Heart right ventricle (tissue), 16 donors: ENCODE data around the gene FZR1. TPM values are rescaled to one million over a fixed set of nuclear protein-coding genes. Genes with fewer than 3 reads are reported as not detected.

ENCODE experiments used
- ATAC-seq, 8 donors: fragments of 200-7000 bp; cut with Tn5 transposase; one replicate each; pipeline ENCODE4 v1.9.1; 2020; ENCODE audit warnings: mild to moderate bottlenecking in 8 of 8, moderate library complexity in 8 of 8, moderate number of reproducible peaks in 1 of 8
- DNase-seq, 2 donors: peaks; one replicate each; pipeline ENCODE4 v3.0.0-alpha.2; 2020
- H3K27ac ChIP-seq, 10 donors: fragments of 200-600 bp; sonication (generic) in 2 of 10; one replicate each; pipeline versions ENCODE4 v1.5.0 to v1.8.0; 2020 to 2022; ENCODE audit warnings: mild to moderate bottlenecking in 3 of 10
- H3K27me3 ChIP-seq, 7 donors: fragments of 200-600 bp; one replicate each; pipeline ENCODE4 v1.8.0; 2021 to 2022; ENCODE audit warnings: mild to moderate bottlenecking in 2 of 7
- H3K36me3 ChIP-seq, 9 donors: fragments of 200-600 bp; sonication (generic) in 1 of 9; one replicate each; pipeline versions ENCODE4 v1.5.0 to v1.8.0; 2020 to 2022; ENCODE audit warnings: mild to moderate bottlenecking in 2 of 9
- H3K4me1 ChIP-seq, 9 donors: fragments of 200-600 bp; sonication (generic) in 1 of 9; one replicate each; pipeline versions ENCODE4 v1.5.0 to v1.8.0; 2020 to 2022; ENCODE audit warnings: mild to moderate bottlenecking in 4 of 9
- H3K4me3 ChIP-seq, 10 donors: fragments of 200-600 bp; sonication (generic) in 2 of 10; one replicate each; pipeline versions ENCODE4 v1.5.0 to v1.8.0; 2020 to 2022; ENCODE audit warnings: mild to moderate bottlenecking in 7 of 10, moderate library complexity in 2 of 10
- H3K9me3 ChIP-seq, 11 donors: fragments of 200-600 bp in 10 of 11; sonication (generic) in 2 of 11; one replicate each; pipeline versions ENCODE4 v1.5.0 to v1.8.0; 2013 to 2022; ENCODE audit warnings: mild to moderate bottlenecking in 2 of 11, control low read depth in 1 of 11, moderate library complexity in 1 of 11
- CTCF ChIP-seq, 9 donors: fragments of 200-600 bp; sonication (generic) in 2 of 9; IDR thresholded peaks; one replicate each; pipeline versions ENCODE4 v1.5.0 to v1.8.0; 2021 to 2022; ENCODE audit warnings: antibody characterized with exemption in 9 of 9, mild to moderate bottlenecking in 5 of 9, moderate library complexity in 1 of 9
- WGBS, 2 donors: extraction: QIAGEN DNeasy Blood & Tissue Kit; methylation state at CpG; one replicate each; pipeline ENCODE4 v1.1.7; 2013; ENCODE audit warnings: inconsistent platforms in 1 of 2; 5-methylcytosine and 5-hydroxymethylcytosine counted together
- intact Hi-C, 10 donors: fragments of 100-400 bp; cut with DNase I; formaldehyde crosslinking; loops; one replicate each; pipeline versions ENCODE4 v1.11.1 to v1.14.2; 2022
- polyA plus RNA-seq, 2 donors: library from polyadenylated mRNA; stranded (reverse); fragments of 200-250 nt; gene quantifications; one replicate each; pipeline ENCODE4 v1.2.3, GENCODE V29; 2013
- total RNA-seq, 10 donors: library from RNA; stranded (reverse); fragmentation: NEBNext Ultra II Directional in 3 of 10; extraction: Animal tissue kit (Norgen Biotek cat#: 25700) in 3 of 10; gene quantifications; one replicate each; pipeline versions ENCODE4 v1.2.1 to v1.2.4, GENCODE V29; 2021 to 2023
- donor health status: Arrhythmogenic right ventricular cardiomyopathy.
- donor health status: ischemic (EF 13 %, LVEDD 7.1; RV severe dilation, severe dysfunction).
- donor health status: healthy with polysubstance abuse.
- donor health status: DM: no; HTN: yes; CAD: no.
- donor health status: DM: no; HTN: no; CAD: no.
- donor health status: ischemic (EF 25% LVEDD 6.9; RV normal size, moderate dysfunction).
- donor health status: ischemic (EF 25% LVEDD 5.7; RV mildly dilated, moderate dysfunction).
- donor health status: healthy.
- donor health status: DM: yes; HTN: yes; CAD: no.
- donor health status: Ischemic cardiomyopathy.
- donor health status: ischemic (EF 35%, LVEDD 5.7; RV mildly dilated, moderate dysfunction).
- donor health status: nonischemic (EF 11% LVEDD 7.7; RV severe dilation, severe dysfunction).
- donor health status: DM: yes; HTN: yes; CAD: no.
- donor health status: PGD.
- donor health status: ischemic (EF 29% LVEDD 5.4; RV normal size, mild dysfunction).
- donor health status: nonischemic (EF 23%, LVEDD 6.1; RV moderate dilation, normal function).

Gene FZR1
- total and polyA plus RNA-seq, 12 donors = 13.5 to 30.8 (median 24.7) TPM

- peak in 1 of 2 donors; percentile 31 for DNase-seq
- peak in 7 of 8 donors; percentile 7 to 84 (median 46) for ATAC-seq
- Histone ChIP-seq H3K36me3 (peaks cover 0 to 28% (median 14%) of the 10 kb centered on the region in 9 donors), H3K9me3 (no peaks in the 10 kb centered on the region), H3K4me3 (no peak overlapping the region), H3K4me1 (peaks cover 0 to 56% (median 17%) of the 10 kb centered on the region in 9 donors), H3K27ac (peak overlapping the region in 6 of 10 donors; percentile 7 to 70 (median 49)), H3K27me3 (no peaks in the 10 kb centered on the region)
- WGBS, 2 donors = 47 to 55% methylated on average over 9 of the region's 9 CpGs
- TF ChIP-seq CTCF (IDR thresholded peaks at IDR 0.05) = no peak
- intact Hi-C loops = loop anchor here in 1 of 10 donors (1.0 to 5.0 kb wide), 2 partner anchors 34 to 105 kb away; no protein-coding TSS in a partner anchor
Measured at GRCh38 chr19:3466635-3467034, 39.5 kb upstream of the FZR1 start.

DNA sequence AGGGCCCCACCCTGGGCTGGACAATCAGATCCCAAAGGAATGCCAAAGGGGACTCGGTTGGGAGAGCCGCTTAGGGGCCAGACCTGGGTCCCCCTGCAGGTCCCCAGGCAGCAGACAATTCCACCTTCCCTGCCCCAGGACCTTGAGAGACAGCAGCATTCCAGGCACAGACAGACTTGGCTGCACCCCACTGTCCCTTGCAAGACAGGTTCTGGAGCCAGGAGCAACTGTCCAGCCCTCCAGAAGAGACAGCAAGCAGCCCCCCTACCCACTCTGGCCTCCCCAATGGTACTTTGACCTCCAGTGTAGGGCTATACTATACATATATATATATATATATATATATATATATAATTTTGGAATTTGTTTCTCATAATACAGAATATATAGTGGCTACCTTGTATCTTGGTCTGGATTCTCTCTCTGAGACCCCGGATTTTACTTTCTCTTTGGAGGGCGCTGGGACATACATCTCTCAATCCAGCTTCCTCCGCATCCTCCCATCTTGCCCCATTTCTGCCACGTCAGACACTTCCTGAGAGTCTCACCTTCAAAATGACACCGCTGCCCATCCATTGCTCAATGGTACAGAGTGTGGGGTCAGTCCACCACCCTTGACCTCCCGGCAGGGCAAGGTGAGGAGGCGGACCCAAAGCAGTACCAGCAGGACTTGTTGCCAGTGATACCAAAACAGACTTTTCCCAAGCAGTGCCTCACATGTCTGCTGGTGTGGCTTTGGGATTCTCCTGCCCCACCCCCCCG is 38.5 kb upstream of the FZR1 start:
- H3K27me3 ChIP-seq = no peaks in the 10 kb centered on the region
- H3K4me3 ChIP-seq = no peak overlapping the region
- WGBS, 2 donors = 81 to 88% methylated on average over 10 of the region's 10 CpGs
- peaks cover 0 to 18% (median 10%) of the 10 kb centered on the region in 9 donors for H3K36me3 ChIP-seq
- DNase-seq = no peak
- peak overlapping the region in 4 of 10 donors; percentile 19 to 69 (median 49) for H3K27ac ChIP-seq
- no peak for ATAC-seq
- no peak for TF ChIP-seq CTCF (IDR thresholded peaks at IDR 0.05)
- H3K9me3 ChIP-seq = no peaks in the 10 kb centered on the region
- intact Hi-C loops = loop anchor here in 1 of 10 donors (1.0 to 5.0 kb wide), 2 partner anchors 35 to 106 kb away; no protein-coding TSS in a partner anchor
- H3K4me1 ChIP-seq = peaks cover 6 to 64% (median 21%) of the 10 kb centered on the region in 9 donors

DNA sequence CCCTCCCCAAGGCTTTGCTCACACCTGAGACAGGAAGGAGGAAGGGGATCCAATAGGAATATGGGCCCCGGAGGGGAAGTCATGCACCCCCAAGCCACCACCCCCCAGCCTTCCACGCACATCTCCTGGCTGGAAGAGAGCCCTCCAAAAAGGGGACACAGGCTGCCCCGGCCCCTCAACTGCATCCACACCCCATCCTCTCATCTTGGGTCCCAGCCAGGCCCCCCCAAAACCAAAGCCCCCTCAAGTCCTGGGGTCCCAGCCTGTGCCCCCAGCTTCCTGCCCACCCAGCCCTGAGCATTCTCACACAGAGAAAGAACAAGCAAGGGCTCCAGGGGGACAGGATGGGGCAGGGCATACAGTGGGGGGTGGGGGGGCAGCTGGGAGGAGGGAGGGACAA is 37.9 kb upstream of the FZR1 start:
- H3K36me3 ChIP-seq = peaks cover 0 to 12% (median 4%) of the 10 kb centered on the region in 9 donors
- no peak for TF ChIP-seq CTCF (IDR thresholded peaks at IDR 0.05)
- peaks cover 6 to 67% (median 21%) of the 10 kb centered on the region in 9 donors for H3K4me1 ChIP-seq
- intact Hi-C loops = loop anchor here in 1 of 10 donors (5.0 kb wide), 1 partner anchor 36 kb away; no protein-coding TSS in a partner anchor
- no peaks in the 10 kb centered on the region for H3K9me3 ChIP-seq
- ATAC-seq (no peak), DNase-seq (no peak)
- no peak overlapping the region for H3K4me3 ChIP-seq
- peak overlapping the region in 3 of 10 donors; percentile 19 to 54 (median 25) for H3K27ac ChIP-seq
- WGBS, 2 donors = 69 to 72% methylated on average over 3 of the region's 3 CpGs
- no peaks in the 10 kb centered on the region for H3K27me3 ChIP-seq

DNA sequence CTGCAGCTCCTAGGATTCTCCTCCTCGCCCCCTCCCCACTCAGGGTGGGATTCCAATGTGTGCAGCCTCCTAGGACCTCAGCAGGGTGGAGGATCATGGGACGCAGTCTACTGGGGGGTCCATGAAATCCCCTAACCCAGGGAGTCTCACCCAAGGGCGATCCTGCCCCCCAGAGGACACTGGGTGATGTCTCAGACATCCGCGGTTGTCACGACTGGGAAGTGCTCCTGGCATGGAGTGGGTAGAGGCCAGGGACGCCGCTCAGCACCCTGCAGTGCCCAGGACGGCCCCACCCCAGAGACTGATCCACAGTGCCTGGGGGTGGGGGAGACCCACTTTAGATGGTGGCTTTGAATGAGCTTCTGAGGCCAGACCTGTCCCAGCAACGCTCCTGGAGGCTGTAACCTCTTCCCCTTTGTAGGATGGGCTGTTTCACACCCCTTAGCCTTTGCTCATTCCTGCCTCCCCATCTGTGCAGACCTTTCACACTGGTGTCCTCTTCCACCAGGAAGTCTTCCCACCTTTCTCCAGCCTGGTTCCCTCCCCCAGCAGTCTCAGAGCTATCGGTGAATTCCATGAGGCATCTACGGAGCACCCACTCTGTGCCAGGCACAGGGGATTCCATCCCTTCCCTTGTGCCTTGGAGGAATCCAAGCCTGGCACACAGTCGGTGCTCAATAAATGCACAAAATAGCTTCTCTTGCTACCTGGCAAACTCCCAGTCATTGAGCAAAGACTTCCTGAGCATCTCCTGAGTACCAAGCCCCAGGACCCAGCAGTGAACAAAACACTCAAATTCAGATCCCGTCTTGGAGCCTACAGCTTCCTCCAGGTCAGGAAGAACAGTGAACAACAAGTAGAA is 36.2 kb upstream of the FZR1 start:
- ATAC-seq = peak in 3 of 8 donors; percentile 13 to 29 (median 15)
- peak overlapping the region in 2 of 10 donors; percentile 6 for H3K27ac ChIP-seq
- peaks cover 6 to 57% (median 21%) of the 10 kb centered on the region in 9 donors for H3K4me1 ChIP-seq

More for the DNA sequence above, 36.2 kb upstream of the FZR1 start:
- Histone ChIP-seq H3K27me3 (peaks cover 0 to 3% (median 0%) of the 10 kb centered on the region in 7 donors), H3K4me3 (no peak overlapping the region), H3K9me3 (no peaks in the 10 kb centered on the region), H3K36me3 (no peaks in the 10 kb centered on the region)
- intact Hi-C loops = loop anchor here in 4 of 10 donors (5.0 kb wide), 3 partner anchors 33 to 163 kb away; no protein-coding TSS in a partner anchor
- peak in 4 of 9 donors; percentile 8 to 37 (median 16) for TF ChIP-seq CTCF (IDR thresholded peaks at IDR 0.05)
- no peak for DNase-seq
- WGBS, 2 donors = 39 to 45% methylated on average over 14 of the region's 14 CpGs
